ENCODE measurements around the gene ADCYAP1. TPM values are rescaled to one million over a fixed set of nuclear protein-coding genes. Genes with fewer than 3 reads are reported as not detected.

The ADCYAP1 gene
- polyA plus RNA-seq, 1 of the 3 experiments (the other 2 are of a cell fraction) = not detected

DNA sequence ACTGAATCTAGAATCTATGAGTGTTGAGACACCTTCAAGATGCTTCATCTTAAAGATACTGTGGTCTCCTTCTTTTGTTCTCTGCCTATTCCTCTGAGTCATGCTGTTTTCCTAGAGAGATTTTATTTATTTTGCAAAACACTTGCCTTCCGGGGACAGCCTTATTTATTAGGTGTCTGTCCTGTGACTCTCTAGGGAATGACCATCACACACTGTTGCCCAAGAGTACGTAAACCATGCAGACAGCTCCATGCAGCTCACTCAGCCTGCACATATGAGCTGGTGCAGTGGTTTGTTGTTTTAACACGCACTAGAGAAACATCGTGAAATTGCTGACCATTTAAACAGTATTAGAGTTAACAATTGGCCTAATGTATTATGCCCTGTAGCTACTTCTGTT, 12.4 kb upstream of the ADCYAP1 start:
- DNase-seq = no peak
- no peaks in the 10 kb centered on the region for H4K20me1 ChIP-seq (ENCODE audit: insufficient read depth)
- no peaks in the 10 kb centered on the region for H3K4me1 ChIP-seq (ENCODE audit: control insufficient read depth in 1 of 2, insufficient read depth in 2 of 2, low read depth in 1 of 2, low read length in 1 of 2)
- 0% methylated on average over 4 of the region's 4 CpGs for WGBS (ENCODE audit: low lambda C conversion rate)
- H3K36me3 ChIP-seq (replicated peaks in 1 of 2; ENCODE audit: control insufficient read depth in 1 of 2, insufficient read depth in 2 of 2, low read length in 1 of 2) = no peaks in the 10 kb centered on the region
- CTCF ChIA-PET = no interaction called here
- H2AFZ ChIP-seq (ENCODE audit: low read depth) = no peak overlapping the region
- H3K9ac ChIP-seq = no peak overlapping the region
- no peak overlapping the region for H3K27ac ChIP-seq (ENCODE audit: low read depth in 2 of 2, low read length in 1 of 2)
- H3K9me2 ChIP-seq = no peaks in the 10 kb centered on the region
- H3K4me3 ChIP-seq (ENCODE audit: low read depth in 2 of 2, low read length in 1 of 2) = no peak overlapping the region
- no peaks in the 10 kb centered on the region for H3K79me2 ChIP-seq (ENCODE audit: insufficient read depth)
- no peaks in the 10 kb centered on the region for H3K27me3 ChIP-seq (ENCODE audit: insufficient read depth)
- no peaks in the 10 kb centered on the region for H3F3A ChIP-seq (replicated peaks; ENCODE audit: insufficient read depth)
- no peaks in the 10 kb centered on the region for H3K9me3 ChIP-seq
- H3K4me2 ChIP-seq = no peak overlapping the region
- POLR2A ChIA-PET = no interaction called here
- no peak for TF ChIP-seq ELF1 (IDR thresholded peaks at IDR 0.05)
- TF ChIP-seq SMC3 (IDR thresholded peaks at IDR 0.05; ENCODE audit: low read depth, low read length) = no peak
- TF ChIP-seq MXI1 (IDR thresholded peaks at IDR 0.05; ENCODE audit: low read depth, low read length) = no peak
- TF ChIP-seq MEF2A (IDR thresholded peaks at IDR 0.05; ENCODE audit: borderline replicate concordance, low read depth) = no peak
- no peak for TF ChIP-seq FOXM1 (IDR thresholded peaks at IDR 0.05; ENCODE audit: low read depth)
- TF ChIP-seq RAD21 (IDR thresholded peaks at IDR 0.05; ENCODE audit: low read length) = no peak
- no peak for TF ChIP-seq EP300 (IDR thresholded peaks at IDR 0.05; ENCODE audit: borderline replicate concordance in 1 of 2, low read depth in 1 of 2, low read length in 1 of 2)
- no peak for TF ChIP-seq GABPA (IDR thresholded peaks at IDR 0.05; ENCODE audit: low read depth)
- no peak for TF ChIP-seq POLR2AphosphoS5 (IDR thresholded peaks at IDR 0.05; ENCODE audit: low read depth, low read length)
- TF ChIP-seq, protein P1, sequence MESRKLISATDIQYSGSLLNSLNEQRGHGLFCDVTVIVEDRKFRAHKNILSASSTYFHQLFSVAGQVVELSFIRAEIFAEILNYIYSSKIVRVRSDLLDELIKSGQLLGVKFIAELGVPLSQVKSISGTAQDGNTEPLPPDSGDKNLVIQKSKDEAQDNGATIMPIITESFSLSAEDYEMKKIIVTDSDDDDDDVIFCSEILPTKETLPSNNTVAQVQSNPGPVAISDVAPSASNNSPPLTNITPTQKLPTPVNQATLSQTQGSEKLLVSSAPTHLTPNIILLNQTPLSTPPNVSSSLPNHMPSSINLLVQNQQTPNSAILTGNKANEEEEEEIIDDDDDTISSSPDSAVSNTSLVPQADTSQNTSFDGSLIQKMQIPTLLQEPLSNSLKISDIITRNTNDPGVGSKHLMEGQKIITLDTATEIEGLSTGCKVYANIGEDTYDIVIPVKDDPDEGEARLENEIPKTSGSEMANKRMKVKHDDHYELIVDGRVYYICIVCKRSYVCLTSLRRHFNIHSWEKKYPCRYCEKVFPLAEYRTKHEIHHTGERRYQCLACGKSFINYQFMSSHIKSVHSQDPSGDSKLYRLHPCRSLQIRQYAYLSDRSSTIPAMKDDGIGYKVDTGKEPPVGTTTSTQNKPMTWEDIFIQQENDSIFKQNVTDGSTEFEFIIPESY (IDR thresholded peaks at IDR 0.05; ENCODE audit: borderline replicate concordance, low read depth) = no peak
- no peak for TF ChIP-seq TEAD4 (IDR thresholded peaks at IDR 0.05; ENCODE audit: borderline replicate concordance, insufficient read depth)
- TF ChIP-seq, protein P2, sequence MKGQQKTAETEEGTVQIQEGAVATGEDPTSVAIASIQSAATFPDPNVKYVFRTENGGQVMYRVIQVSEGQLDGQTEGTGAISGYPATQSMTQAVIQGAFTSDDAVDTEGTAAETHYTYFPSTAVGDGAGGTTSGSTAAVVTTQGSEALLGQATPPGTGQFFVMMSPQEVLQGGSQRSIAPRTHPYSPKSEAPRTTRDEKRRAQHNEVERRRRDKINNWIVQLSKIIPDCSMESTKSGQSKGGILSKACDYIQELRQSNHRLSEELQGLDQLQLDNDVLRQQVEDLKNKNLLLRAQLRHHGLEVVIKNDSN (IDR thresholded peaks at IDR 0.05; ENCODE audit: borderline replicate concordance, low read depth) = no peak
- no peak for TF ChIP-seq EZH2phosphoT487 (IDR thresholded peaks at IDR 0.05; ENCODE audit: borderline replicate concordance, low read depth)
- no peak for TF ChIP-seq MAX (IDR thresholded peaks at IDR 0.05; ENCODE audit: low read depth)
- no peak for TF ChIP-seq FOXJ3 (CRISPR knock-in tag; IDR thresholded peaks at IDR 0.05)
- TF ChIP-seq JUND (IDR thresholded peaks at IDR 0.05) = no peak
- TF ChIP-seq SIN3A (IDR thresholded peaks at IDR 0.05; ENCODE audit: borderline replicate concordance, low read depth, low read length) = no peak

GRCh38 chr18:896315-896714, 8.4 kb upstream of the ADCYAP1 start:
- CTCF ChIA-PET = no interaction called here
- H3K4me3 ChIP-seq (ENCODE audit: low read depth in 2 of 2, low read length in 1 of 2) = no peak overlapping the region

More at GRCh38 chr18:896315-896714, 8.4 kb upstream of the ADCYAP1 start:
- Histone ChIP-seq H3K9ac (no peak overlapping the region), H3K4me2 (no peak overlapping the region), H3K4me1 (ENCODE audit: control insufficient read depth in 1 of 2, insufficient read depth in 2 of 2, low read depth in 1 of 2, low read length in 1 of 2) (no peaks in the 10 kb centered on the region), H3F3A (replicated peaks; ENCODE audit: insufficient read depth) (no peaks in the 10 kb centered on the region), H3K36me3 (replicated peaks in 1 of 2; ENCODE audit: control insufficient read depth in 1 of 2, insufficient read depth in 2 of 2, low read length in 1 of 2) (no peaks in the 10 kb centered on the region), H3K9me2 (no peaks in the 10 kb centered on the region), H4K20me1 (ENCODE audit: insufficient read depth) (no peaks in the 10 kb centered on the region), H3K79me2 (ENCODE audit: insufficient read depth) (no peaks in the 10 kb centered on the region), H3K27me3 (ENCODE audit: insufficient read depth) (peaks cover 7% of the 10 kb centered on the region), H3K9me3 (no peaks in the 10 kb centered on the region), H2AFZ (ENCODE audit: low read depth) (no peak overlapping the region), H3K27ac (ENCODE audit: low read depth in 2 of 2, low read length in 1 of 2) (no peak overlapping the region)
- TF ChIP-seq ELF1 (IDR thresholded peaks at IDR 0.05) (no peak), SMC3 (IDR thresholded peaks at IDR 0.05; ENCODE audit: low read depth, low read length) (no peak), MEF2A (IDR thresholded peaks at IDR 0.05; ENCODE audit: borderline replicate concordance, low read depth) (no peak), GATA2 (CRISPR knock-in tag; IDR thresholded peaks at IDR 0.05) (no peak), EZH2phosphoT487 (IDR thresholded peaks at IDR 0.05; ENCODE audit: borderline replicate concordance, low read depth) (no peak), EP300 (IDR thresholded peaks at IDR 0.05; ENCODE audit: borderline replicate concordance in 1 of 2, low read depth in 1 of 2, low read length in 1 of 2) (no peak), MXI1 (IDR thresholded peaks at IDR 0.05; ENCODE audit: low read depth, low read length) (no peak), TCF12 (IDR thresholded peaks at IDR 0.05) (no peak), NRF1 (IDR thresholded peaks at IDR 0.05; ENCODE audit: low read depth, low read length) (no peak), FOSL2 (IDR thresholded peaks at IDR 0.05; ENCODE audit: borderline replicate concordance, low read depth) (no peak), POLR2AphosphoS5 (IDR thresholded peaks at IDR 0.05; ENCODE audit: low read depth, low read length) (no peak), YY1 (IDR thresholded peaks at IDR 0.05; ENCODE audit: low read depth) (no peak), NFIC (IDR thresholded peaks at IDR 0.05; ENCODE audit: borderline replicate concordance) (no peak)
- TF ChIP-seq, protein P3, sequence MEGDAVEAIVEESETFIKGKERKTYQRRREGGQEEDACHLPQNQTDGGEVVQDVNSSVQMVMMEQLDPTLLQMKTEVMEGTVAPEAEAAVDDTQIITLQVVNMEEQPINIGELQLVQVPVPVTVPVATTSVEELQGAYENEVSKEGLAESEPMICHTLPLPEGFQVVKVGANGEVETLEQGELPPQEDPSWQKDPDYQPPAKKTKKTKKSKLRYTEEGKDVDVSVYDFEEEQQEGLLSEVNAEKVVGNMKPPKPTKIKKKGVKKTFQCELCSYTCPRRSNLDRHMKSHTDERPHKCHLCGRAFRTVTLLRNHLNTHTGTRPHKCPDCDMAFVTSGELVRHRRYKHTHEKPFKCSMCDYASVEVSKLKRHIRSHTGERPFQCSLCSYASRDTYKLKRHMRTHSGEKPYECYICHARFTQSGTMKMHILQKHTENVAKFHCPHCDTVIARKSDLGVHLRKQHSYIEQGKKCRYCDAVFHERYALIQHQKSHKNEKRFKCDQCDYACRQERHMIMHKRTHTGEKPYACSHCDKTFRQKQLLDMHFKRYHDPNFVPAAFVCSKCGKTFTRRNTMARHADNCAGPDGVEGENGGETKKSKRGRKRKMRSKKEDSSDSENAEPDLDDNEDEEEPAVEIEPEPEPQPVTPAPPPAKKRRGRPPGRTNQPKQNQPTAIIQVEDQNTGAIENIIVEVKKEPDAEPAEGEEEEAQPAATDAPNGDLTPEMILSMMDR (IDR thresholded peaks at IDR 0.05) = no peak
- no peak for DNase-seq
- POLR2A ChIA-PET = no interaction called here
- WGBS (ENCODE audit: low lambda C conversion rate) = 0% methylated on average over 1 of the region's 1 CpG

Measured in SK-N-SH (cell line).